GM19351 (cell line): ENCODE data around the gene HLA-DRA.
A peak's percentile ranks its signal among the peaks of the same experiment; 100 is the strongest.
"Not testable (repeated sequence)": the region's sequence is repeated elsewhere in the genome, so short reads cannot be mapped to it uniquely, and the experiment has no call there.

Source experiments
- ATAC-seq: cut with Tn5 transposase; IDR thresholded peaks from one replicate; pipeline ENCODE4 v1.9.1; 2021; ENCODE audit warnings: mild to moderate bottlenecking, moderate library complexity; ENCODE audit not compliant: unreplicated experiment

HLA-DRA gene

DNA sequence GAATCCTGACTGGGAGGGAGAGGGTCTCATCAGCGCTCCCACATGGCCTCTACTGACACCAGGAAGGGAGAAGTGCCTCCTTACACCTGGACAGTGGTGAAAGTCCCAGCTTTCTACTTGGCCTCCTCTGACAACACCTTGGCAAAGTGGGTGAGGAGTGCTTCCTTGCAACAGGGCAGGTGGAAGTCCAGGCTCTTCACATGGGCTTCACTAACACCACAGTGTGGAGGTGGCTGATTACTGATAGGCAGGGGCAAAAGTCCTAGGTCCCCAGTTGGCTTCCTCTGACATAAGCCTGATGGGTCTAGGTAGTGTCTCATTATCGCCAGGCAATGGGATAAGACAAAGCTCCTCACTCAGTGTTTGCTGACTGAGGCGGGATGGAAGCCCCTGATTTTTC lies 9.5 kb upstream of the HLA-DRA start:
- no peak for ATAC-seq

DNA sequence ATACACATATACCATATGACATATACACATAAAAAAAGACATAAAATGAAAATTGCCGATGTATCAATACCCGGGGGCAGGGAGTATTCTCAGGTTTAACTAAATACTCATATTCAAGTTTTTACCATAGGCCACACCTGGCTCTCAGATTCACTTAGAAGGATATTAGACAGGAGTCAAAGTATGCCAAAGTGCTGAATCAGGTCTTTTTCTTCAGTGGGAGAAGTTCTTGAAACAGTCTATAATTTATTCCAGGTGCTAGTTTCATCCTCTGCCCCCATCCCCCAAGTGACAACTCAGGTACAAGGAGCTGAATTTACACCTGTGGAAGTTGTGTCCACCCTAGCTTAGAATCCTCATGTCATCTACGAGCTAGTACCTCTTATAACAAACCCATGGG lies 8.5 kb upstream of the HLA-DRA start:
- no peak for ATAC-seq

DNA sequence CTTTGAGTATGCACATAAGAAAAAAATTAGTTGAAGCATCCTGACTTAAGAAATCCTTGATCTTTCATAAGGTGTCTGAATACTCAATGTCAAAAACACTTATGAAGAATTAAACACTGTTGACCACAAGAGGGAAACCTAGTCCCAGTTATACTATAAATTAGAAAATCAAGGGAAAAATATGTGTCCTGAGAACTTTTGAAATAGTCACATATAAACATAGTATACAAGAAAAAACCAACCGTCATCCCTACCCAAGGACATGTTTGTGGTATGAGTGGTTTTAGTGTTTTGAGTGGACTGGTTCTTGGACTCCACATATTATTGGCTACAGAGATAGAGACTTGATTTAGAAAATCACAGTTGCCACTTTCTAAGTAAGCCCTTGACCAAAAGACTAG lies 7.6 kb upstream of the HLA-DRA start:
- ATAC-seq = no peak

DNA sequence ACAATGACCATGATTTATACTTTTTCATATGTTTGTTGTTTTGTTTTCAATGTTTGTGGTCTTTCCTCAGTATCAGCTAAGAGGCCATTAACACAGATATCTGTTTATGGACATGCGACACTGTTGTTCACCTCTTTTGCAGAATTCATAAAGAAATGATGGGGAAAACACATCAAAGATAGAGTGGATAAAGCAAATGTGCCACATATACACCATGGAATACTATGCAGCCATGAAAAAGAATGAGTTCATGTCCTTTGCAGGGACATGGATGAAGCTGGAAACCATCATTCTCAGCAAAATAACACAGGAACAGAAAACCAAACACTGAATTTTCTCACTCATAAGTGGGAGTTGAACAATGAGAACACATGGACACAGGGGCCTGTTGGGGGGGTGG lies 5.7 kb upstream of the HLA-DRA start:
- ATAC-seq = not testable (repeated sequence)

DNA sequence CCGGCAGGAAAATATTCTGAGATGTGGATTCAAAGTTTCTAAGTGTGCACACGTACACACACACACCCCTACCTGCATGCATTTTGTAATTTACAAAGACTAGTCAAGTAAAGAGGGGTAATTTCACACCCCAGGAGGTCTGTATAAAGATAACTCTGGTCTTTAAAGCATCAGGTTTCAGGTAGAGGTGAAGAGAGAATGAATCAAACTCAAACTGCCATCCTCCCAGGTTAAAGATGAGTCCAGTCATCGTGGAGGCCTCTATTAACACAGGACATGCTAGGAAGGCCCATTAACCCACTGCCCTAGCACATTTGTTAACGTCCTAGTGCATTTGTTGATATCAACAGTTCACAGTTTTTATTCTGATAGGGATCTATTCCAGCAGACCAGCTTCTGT lies 3.5 kb upstream of the HLA-DRA start:
- ATAC-seq = no peak

DNA sequence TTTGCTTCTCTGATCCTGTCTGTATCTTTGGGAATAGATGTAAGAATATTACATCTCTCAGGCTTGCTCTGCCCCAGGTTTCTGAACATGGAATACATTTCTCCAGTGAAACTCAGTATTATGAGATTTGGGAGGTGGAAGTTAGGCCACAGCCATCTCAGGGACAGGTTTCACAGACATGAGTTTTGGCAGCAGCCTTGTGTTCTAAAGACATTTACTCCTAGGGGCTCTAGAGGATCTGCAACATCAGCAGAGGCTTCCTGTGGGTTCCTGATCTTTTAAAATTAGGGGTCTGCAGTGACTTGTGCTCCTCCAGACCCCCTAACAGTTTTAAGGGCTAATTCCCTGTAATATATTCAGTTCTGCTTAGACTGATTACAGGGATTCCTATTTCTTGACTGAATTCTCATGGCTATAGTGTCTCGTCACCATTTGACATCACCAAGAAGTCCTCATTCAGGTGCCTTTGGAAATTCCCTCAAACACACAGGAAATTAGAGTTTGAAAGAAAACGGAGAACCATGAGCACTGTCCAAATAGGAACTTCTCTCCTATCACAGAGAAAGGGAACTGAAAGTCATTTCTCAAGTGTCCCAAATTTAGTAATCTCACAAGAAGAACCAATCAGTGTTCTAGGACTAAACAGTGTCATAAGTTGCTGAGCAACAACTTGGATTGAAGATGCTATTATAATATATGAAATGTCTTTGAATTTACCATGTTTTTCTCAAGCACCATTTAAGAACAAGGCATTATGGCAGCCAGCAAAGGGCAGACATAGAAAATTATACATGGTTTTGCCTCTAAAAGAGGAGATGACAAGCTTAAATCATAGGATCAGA lies 2.5 kb upstream of the HLA-DRA start:
- peak; percentile 61 for ATAC-seq

DNA sequence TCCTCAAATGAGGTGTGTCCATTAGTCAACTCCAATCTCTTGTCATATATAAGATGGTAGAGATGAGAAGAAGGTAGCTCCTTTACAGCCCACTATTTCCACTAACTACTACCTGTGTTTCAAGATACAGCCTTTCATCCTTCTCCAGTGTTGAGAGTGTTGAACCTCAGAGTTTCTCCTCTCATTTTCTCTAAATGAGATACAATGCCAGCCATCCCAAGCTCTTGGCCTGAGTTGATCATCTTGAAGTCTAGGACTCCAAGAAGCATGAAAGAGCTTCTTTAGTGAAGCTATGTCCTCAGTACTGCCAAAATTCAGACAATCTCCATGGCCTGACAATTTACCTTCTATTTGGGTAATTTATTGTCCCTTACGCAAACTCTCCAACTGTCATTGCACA lies 548 bp upstream of the HLA-DRA start:
- no peak for ATAC-seq

DNA sequence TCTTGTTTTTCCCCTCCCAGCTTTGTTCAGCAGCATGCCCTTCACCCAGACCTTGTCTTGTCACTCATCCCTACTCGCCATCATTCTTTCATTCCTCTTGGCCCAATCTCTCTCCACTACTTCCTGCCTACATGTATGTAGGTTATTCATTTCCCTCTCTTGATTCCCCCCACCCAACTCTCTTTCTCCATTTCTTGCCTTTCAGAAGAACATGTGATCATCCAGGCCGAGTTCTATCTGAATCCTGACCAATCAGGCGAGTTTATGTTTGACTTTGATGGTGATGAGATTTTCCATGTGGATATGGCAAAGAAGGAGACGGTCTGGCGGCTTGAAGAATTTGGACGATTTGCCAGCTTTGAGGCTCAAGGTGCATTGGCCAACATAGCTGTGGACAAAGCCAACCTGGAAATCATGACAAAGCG lies 2.6 kb downstream of the HLA-DRA start:
- ATAC-seq = no peak

DNA sequence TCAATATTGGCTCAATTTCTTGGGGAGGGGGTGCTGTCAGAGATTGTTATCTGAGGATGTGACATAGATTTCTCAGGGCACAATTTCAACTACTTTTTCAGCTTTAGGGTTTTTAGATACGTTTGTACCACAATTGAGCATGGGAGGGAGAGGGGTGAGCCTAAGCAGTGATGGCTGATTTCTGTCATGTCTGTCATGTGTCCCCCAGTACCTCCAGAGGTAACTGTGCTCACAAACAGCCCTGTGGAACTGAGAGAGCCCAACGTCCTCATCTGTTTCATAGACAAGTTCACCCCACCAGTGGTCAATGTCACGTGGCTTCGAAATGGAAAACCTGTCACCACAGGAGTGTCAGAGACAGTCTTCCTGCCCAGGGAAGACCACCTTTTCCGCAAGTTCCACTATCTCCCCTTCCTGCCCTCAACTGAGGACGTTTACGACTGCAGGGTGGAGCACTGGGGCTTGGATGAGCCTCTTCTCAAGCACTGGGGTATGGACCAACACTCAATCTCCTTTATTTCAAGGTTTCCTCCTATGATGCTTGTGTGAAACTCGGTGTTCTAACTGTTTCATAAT lies 3.4 kb downstream of the HLA-DRA start:
- ATAC-seq = no peak

DNA sequence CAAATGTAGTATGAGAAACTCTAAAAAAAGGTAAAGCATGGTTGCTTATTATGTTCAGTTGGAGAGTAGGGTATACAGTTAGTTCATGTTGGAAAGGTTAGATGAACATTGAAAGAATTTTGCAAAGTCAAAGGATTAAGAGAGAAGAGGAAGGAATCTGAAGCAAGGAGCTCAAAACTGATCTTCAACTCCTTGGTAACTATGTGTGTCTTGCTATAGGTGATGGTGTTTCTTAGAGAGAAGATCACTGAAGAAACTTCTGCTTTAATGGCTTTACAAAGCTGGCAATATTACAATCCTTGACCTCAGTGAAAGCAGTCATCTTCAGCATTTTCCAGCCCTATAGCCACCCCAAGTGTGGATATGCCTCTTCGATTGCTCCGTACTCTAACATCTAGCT lies 4.7 kb downstream of the HLA-DRA start:
- ATAC-seq = no peak

DNA sequence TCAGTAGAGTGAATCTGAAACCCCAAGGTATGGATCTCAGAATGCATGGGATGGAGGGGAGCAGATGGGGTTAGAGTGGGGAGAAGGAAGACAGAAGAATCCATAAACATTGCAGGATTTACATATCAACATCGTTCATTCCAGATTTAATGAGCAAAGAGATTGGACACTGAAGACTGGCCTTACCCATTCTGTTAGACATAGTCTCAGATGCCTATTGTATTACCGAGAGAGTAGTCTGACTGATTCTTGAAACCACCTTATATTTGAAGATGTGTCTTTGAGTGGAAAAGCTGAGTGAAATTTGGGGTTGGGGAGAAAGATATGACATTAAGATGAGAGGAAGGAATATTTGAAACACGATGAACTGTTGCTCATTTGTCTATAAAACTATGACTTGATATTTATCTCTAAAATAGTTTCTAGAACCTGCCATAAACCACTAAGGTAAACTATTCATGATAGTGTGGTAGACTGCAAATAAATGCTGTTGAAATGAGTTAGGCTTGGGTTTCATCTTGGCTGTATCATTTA lies 5.7 kb downstream of the HLA-DRA start:
- no peak for ATAC-seq

DNA sequence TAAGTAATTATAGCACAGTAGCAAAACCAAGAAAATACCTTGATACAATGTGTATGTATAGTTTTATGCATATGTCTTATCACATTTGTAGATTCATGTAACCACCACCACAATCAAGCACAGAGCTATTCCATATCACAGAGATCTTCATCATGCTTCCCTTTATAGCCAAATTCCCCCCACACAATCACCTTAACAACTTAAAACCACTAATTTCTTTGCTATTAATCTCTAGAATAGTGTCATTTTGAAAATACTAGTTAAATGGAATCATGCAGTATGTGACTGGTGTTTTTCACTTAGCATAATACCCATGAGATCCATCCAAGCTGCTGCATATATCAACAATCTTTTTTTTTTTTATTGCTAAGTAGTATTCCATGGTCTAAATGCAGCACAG lies 8.2 kb downstream of the HLA-DRA start:
- ATAC-seq = no peak

DNA sequence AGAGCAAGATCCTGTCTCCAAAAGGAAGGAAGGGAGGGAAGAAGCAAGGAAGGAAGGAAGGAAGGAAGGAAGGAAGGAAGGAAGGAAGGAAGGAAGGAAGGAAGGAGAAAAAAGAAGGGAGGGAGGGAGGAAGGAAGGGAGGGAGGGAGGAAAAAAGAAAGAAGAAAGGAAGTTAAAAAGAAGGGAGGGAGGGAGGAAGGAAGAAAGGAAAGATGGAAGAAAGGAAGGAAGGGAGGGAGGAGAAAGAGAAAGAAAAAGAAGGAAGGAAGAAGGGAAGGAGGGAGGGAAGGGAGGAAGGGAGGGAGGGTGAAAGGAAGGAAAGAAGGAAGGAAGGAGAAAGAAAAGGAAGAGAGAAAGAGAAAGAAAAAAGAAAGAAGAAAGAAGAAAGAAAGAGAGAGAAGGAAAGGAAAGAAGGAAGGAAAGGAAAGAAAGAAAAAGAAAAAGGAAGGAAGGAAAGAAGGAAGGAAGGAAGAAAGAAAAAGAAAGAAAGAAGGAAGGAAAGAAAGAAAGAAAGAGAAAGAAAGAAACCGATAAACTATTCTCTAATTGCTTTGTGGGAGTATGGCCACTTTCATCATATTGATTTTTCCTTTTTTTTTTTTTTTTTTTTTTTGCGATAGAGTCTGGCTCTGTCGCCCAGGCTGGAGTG lies 9.5 kb downstream of the HLA-DRA start:
- no peak for ATAC-seq

DNA sequence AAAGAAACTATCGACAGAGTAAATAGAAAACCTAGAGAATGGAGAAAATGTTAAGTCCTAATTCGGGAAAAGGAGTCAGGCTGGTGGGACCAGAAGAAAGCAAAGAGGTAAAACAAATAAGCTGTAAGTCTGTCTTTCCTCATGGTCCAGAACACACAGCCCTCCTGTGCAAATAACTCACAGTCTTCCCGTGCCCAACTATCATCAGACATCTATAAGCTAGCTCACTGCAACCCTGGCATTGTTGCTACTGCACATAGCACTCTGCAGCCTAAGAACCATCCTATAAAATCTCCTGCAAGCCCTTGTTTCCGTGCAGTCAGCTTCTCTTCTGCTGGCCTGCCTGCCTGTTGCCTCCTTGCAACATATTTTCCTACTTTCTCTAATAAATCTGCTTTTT lies 17.4 kb downstream of the HLA-DRA start:
- no peak for ATAC-seq

DNA sequence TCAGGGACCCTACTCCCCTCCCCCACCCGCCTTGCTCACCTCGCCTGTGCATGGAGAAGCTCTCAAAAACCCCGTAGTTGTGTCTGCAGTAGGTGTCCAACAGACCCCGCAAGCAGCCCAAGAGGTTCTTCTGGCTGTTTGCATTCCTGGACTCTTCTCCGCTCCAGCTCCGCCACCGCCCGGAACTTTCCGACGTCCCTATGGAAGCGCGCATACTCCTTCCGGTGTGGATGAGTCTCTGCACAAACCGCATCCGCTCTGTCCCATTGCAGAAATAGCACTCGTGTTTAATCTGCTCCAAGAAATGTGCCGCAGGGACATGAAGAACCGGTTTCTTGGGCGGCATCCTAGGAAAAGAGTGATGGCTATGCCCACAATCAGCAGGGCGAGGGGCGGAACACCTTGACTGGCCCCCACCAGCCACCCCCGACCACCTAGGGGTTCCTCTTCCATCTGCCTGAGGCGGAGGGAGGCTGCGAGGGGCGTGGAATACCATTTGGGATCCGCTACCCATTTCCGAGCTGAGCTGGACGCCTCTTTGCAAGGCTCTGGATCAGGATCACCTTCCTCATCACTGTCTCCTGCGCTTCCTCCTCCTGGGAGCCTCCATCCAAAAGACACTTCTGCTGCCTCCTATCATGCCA lies 20.2 kb downstream of the HLA-DRA start:
- no peak for ATAC-seq

DNA sequence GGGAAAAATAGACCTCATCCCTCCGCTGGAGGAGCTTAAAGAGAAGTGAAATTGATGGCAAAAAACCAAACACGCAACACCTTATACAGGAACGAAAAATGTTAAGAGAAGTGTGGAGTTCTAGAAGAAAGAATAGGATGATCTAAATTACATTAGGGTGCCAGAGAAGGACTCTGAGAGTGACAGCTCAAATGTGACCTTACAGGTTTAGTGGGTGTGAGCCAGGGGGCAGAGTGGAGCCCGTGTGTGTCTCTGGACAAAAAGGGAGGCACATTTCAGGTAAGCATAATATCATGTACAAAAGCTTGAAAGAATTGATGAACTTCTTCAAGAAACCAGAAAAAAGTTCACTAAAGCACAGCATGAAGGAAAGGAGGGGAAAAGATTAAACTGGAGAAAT lies 20.8 kb downstream of the HLA-DRA start:
- ATAC-seq = no peak

DNA sequence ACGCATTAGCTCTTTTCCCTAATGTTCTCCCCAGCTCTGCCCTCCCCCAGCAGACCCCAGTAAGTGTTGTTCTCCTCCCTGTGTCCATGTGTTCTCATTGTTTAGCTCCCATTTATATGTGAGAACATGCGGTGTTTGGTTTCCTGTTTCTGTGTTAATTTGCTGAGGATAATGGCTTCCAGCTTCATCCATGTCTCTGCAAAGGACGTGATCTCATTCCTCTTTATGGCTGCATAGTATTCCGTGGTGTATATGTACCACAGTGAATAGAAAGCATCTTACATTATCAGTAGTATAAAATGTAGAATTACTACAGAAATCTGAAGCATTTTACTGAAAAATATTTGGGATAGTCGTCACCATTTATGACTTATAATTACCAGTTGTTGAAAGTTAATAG lies 21.8 kb downstream of the HLA-DRA start:
- no peak for ATAC-seq

DNA sequence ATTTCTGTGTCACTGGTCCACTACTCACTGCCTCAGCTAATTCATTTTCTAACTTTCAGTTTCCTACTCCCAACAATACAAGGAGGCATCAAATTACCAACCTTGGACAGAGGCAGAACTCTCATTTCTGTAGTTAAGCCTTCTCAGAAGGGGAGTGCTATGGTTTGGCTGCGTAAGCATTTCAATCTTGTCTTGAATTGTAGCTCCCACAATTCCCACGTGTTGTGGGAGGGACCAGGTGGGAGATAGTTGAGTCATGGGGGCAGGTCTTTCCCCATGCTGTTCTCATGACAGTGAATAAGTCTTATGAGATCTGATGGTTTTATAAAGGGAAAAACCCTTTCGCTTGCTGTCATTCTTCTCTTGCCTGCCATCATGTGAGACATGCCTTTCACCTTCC lies 22.9 kb downstream of the HLA-DRA start:
- peak; percentile 54 for ATAC-seq

DNA sequence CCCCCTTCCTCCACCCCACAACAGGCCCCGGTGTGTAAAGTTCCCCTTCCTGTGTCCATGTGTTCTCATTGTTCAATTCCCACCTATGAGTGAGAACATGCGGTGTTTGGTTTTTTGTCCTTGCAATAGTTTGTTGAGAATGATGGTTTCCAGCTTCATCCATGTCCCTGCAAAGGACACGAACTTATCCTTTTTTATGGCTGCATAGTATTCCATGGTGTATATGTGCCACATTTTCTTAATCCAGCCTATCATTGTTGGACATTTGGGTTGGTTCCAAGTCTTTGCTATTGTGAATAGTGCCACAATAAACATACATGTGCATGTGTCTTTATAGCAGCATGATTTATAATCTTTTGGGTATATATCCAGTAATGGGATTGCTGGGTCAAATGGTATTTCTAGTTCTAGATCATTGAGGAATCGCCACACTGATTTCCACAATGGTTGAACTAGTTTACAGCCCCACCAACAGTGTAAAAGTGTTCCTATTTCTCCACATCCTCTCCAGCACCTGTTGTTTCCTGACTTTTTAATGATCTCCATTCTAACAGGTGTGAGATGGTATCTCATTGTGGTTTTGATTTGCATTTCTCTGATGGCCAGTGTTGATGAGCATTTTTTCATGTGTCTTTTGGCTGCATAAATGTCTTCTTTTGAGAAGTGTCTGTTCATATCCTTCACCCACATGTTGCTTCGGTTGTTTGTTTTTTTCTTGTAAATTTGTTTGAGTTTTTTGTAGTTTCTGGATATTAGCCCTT lies 28.2 kb downstream of the HLA-DRA start:
- not testable (repeated sequence) for ATAC-seq

DNA sequence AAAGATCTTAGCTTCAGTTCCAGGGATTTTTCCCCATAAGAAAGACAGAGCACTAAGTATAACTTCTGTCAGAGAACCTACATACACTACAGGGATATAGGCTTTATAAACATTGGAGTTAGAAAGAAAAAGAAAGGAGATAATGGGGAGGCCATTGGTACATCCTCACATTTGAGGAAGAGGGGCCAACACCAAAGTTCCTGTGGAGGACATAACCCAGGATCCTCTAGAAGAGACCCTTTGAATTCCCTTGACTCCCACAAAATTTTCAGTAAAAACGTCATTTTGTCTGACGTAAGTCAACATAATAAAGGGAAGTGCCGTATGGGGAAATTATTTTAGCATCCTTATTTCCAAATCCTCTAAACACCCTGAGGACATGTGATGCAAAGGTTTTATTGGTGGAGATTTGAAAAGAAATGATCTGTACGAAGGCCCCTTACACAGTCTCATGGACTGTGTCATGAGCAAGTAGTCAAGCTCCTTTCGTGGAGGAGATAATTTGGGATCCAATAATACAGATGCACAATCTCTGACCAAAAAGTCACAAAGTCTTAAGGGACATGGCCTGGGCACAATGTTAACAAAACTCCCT lies 33.2 kb downstream of the HLA-DRA start:
- no peak for ATAC-seq
